Stimulated activated CD8-positive, alpha-beta memory T cell treated with anti-CD3 and anti-CD28 coated beads, Interleukin-7, amount 100 ng/mL, for 24 hours (primary cell): Measurements from ENCODE around the gene ARID5A.
"Not testable (repeated sequence)": the region's sequence is repeated elsewhere in the genome, so short reads cannot be mapped to it uniquely, and the experiment has no call there.

Experiments
- DNase-seq: peaks from one replicate; pipeline ENCODE4 v3.0.0-alpha.2; 2020; ENCODE audit warnings: low read depth

ARID5A gene

DNA sequence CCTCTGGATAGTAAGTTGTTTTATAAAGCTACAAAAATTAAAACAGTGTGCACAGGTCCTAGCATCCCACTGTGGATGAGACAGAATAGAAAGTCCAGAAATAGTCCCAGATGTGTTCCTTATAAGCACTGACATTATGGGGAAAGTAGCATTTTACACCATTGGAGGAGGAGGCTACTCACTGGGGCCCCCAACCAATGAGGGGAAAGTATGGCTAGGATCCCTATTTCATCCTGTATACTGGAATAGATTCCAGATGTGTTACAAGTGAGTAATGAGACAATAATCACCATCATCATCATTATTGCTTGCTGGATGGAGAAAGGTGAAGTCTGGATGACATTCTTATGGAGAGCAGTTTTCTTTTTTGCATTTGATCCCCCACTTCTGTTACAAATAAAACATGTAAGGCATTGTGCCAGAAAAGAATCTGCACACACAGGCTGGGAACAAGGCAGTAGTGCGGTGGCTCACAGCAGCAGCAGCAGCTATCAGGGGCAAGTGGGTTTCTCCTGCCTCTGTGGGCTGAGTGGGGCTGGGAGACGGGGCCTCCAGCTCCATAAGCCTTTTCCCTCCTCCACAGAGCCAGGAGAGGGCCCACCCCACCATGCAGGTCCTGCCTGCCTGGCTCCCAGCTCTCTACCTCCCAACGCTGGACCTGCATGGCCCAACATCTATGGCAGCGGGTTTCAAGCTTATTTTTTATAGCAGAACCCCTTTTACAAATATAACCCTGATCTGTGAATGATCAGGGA lies 5.0 kb downstream of the ARID5A start:
- DNase-seq, result no peak

GRCh38 chr2:96542357-96542977 lies 5.9 kb downstream of the ARID5A start:
- DNase-seq, result no peak

- DNase-seq, result no peak
These were observed 9.8 kb downstream of the ARID5A start for GRCh38 chr2:96546321-96546720.

DNA sequence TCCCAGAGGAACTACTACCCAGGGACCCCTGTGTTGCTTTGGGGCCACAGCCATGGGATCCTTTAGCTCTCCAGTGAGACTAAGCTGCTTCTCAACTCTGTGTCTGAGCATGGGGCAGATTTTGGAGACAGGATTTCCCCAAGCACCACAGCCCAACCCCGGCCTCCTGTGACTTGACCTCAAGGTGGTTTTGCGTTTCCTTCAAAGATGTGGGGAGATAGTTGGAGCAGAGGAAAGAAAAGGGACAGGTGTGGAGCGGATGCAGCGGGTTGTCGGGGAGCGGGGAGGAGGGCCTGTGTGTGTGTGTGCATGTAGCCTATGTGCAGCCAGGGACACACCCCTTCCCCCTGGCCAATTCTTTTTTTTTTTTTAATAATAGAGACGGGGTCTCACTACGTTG lies 10.2 kb downstream of the ARID5A start:
- DNase-seq, result no peak

DNA sequence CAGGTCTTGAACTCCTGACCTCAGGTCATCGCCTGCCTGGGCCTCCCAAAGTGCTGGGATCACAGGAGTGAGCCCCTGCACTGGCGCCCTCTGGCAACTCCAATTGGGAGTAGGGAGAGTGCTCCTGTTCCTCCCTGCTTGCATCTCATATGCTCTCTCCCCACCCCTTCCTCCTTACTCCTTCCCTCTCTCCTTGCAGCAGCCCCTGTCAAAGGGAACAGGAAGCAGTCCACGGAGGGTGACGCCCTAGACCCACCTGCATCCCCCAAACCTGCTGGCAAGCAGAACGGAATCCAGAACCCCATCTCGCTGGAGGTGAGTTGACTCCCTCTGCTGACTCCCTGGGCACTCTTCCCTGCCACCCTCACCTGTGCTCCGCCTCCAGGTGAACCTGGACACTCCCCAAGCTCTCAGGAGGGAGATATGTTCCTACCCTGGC lies 10.7 kb downstream of the ARID5A start:
- DNase-seq, result no peak

GRCh38 chr2:96547731-96548171 lies 11.2 kb downstream of the ARID5A start:
- DNase-seq, result no peak

DNA sequence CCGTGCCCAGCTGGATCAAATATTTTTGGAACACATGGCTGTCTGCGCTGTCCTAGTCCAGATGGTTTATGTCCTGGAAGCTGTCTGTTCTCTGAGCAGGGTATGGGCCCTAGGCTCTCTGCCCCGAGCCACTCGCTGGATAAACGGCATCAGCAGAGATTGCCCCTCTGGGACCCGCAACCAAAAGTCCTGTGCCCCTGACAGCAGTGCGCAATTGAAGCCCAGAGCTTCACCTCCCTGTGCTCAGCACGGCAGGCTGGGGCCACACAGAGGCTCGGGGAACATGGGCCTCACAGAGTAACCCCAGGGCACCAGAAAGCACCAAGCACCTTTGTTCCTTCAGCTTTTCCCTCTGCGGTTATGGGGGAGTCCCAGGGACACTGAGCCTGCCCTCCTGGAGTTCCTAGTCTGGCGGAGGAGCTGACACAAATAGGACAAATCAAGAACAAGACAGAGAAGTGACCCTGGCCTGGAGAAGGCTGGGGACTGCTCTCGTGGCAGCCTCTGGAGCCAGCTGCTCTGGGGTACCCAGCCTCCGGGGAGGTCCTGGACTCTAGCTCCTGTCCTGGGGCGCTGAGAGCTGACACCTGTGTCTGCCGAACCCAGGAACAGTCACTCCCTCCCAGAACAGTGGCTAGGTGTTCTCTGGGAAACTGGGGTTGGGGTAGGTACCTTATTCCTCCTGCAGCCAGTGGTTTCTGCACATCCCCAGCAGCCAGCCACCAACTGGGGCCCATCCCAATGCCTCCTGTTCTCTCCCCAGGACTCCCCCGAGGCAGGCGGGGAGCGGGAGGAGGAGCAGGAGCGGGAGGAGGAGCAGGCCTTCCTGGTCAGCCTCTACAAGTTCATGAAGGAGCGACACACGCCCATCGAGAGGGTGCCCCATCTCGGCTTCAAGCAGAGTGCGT lies 12.3 kb downstream of the ARID5A start:
- DNase-seq, result no peak

DNA sequence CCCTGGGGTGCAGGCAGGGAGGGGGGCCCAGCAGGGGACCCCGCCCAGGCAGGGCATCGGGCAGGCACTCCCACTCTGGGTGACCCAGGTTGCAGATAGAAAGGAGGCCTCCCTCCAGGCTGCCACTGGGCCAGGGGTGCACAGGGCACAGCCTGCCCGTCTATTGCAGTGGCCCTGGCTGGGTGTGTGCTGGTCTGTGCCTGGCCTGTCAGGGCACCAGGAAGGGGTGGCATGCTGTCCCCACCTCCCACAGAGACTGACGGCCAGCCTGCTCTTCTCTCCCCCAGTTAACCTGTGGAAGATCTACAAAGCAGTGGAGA lies 12.9 kb downstream of the ARID5A start:
- no peak for DNase-seq

GRCh38 chr2:96549967-96550786 lies 13.6 kb downstream of the ARID5A start:
- no peak for DNase-seq

DNA sequence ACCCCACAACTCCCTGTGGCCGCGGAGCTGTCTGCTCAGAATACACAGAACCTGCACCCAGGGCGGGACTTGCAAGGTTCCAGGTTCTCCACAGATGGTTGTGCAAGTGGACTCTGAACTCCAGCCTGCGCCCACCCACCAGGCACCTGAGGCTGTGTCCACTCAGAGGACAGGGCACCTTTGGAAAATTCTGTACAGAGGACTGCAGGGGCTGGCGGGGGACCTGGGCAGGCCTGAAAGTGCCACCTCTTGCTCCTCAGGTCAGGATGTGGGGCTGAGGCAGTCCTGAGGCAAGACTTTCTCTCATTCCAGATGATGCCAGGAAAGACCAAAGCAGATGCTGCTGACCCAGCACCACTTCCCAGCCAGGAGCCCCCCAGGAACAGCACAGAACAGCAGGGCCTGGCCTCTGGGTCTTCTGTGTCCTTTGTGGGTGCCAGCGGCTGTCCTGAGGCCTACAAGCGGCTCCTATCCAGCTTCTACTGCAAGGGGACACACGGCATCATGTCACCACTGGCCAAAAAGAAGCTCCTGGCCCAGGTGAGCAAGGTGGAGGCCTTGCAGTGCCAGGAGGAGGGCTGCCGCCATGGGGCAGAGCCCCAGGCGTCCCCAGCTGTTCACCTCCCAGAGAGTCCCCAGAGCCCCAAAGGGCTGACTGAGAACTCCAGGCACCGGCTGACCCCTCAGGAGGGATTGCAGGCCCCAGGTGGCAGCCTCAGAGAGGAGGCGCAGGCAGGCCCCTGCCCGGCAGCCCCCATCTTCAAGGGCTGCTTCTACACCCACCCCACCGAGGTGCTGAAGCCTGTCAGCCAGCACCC lies 14.4 kb downstream of the ARID5A start:
- no peak for DNase-seq

GRCh38 chr2:96551605-96552314 lies 15.2 kb downstream of the ARID5A start:
- no peak for DNase-seq

DNA sequence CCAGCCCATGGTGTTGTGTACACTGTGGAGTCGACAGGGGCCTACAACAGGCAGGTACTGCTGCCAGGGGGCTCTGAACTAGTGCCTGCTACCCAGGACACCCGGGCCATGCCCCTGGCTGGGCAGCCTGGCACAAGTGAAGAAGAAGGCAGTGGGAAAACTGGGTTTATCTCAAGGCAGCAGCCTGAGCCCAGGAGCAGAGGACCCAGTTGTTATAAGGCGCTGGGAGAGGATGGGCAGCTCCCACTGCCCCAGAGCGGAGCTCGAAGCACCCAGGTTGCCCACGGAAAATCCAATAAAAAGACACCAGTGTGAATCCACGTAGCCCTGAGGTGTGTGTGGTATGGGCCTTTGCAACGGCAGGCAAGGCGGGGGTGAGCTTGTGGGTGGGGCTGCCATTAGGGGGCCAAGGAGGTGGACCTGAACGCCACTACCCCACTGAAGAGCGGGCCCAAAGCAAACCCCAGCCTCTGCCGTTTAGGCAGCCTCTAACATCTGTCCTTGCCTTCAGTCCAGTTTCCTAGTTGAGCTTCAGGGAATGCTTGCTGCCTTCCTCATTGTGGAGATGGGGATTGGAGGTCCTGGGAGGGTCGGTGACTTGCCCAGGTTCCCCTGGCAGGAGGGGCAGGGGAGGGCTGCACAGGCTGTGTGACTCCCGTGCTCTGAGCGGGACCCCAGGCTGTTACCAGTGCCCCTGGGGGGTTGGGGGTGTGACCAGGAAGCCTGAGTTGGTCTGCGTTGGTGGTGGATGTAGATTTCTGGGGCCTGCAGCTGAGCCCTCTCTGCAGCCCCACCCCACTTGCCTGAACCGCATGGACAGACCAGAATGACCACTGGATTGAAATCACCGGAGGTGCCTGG lies 16.0 kb downstream of the ARID5A start:
- no peak for DNase-seq

DNA sequence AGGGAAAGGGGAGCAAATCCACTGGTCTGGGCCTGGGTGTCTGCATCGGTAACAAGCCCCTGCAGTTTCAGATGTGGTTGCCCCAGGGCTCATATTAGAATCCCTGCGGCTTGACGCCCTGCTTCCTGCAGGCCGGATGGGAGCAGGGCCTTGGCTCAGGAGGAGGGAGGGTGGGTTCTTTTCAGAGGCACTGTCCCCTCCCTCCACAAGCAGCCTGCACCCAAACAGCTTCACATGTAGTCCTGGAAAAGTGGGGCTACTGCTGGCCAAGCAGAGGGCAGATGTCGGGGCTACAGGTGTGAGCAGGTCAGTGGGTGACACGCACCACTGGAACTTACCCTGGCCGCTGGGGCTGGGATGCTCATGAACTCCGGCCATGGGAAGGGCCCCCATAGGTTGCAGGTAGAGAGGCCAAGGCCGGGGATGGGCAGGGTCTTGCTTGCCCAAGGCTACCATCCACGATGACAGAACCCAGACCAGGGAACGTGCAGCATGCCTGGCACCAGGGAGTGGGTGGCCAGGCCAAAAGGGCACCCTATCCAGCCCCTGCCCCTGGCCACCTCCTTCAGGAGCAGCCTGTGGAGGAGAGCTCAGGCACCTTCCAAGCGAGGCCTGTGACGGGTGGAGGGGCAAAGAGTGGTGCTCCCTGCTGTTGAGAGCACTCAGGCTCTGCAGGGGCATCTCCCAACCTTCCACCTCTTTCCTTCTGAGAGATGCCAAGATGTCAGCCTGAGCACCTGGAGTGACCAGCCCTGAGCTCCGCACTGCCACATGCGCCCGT lies 16.8 kb downstream of the ARID5A start:
- DNase-seq, result no peak

- not testable (repeated sequence) for DNase-seq
These were observed 17.4 kb downstream of the ARID5A start for GRCh38 chr2:96553957-96554292.

- no peak for DNase-seq
These were observed 18.0 kb downstream of the ARID5A start for GRCh38 chr2:96554293-96555145.

GRCh38 chr2:96555146-96555610 lies 18.6 kb downstream of the ARID5A start:
- DNase-seq, result no peak

DNA sequence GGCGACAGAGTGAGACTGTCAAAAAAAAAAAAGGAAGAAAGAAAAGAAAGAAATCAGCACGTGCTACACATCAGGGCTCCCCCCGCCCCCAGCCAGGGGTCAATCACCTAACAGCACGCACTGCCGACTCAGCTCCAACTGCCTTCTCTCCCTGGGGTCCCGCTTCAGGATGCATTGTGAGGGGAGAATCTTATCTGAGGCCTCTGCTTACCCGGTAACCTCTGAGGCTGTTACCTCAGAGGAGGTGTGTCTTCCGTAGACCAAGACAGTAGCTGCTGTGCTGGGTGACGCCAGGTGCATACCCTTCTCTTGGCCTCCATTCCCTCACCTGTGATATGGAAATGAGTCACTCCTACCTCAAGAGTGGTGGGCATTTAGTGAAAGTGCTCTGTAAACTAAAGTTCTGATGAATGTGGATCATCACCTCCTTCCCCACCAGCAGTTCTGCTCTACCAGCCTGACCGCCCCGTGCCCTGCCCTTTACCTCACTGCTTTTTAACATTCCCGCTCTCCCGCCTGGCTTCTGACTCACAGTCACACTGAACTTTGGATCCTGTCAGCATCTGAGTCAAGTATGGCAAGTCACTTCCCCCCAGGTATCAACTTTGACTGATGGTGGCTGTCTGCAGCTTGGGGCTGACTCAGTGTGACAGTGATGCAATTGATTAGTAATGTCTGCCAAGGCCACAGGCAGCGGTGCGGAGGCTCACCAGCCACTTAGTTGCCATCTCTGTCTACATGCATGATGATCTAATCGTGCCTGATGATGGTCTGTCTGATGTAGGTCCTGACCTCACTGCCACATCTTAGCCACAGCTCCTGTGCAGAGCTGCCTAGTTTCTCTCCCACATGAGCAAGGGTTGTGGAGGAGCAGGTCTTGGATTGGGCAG lies 20.1 kb downstream of the ARID5A start:
- no peak for DNase-seq
